ENCODE results near the gene CRYAB.

Gene CRYAB

DNA sequence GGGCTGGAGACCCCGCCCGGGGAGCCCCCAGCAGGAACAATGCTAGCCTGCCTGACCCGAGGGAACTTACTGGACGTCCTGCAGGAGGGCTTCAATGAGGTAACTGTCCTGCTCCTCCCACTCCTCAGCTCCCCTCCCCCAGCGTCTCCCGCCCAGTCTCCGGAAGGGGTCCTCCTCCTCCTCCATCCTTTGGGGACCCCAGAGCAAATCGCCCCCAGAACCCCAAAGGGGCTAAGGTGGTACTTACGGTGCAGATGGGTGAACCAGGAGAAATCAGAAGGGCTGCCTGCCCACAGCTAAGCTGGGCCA is 25.8 kb upstream of the CRYAB start:
- Histone ChIP-seq H3K79me2 (ENCODE audit: insufficient read depth, low read length) (no peaks in the 10 kb centered on the region; the same call in 1 of the 2 replicates), H3K9me2 (replicated peaks; ENCODE audit: low read depth, low read length) (no peaks in the 10 kb centered on the region), H3K36me3 (ENCODE audit: insufficient read depth, low read length) (no peaks in the 10 kb centered on the region), H3F3A (ENCODE audit: low read depth) (no peaks in the 10 kb centered on the region), H3K9me3 (ENCODE audit: insufficient read depth, low read depth, low read length) (no peaks in the 10 kb centered on the region), H3K4me3 (ENCODE audit: low read length, poor library complexity, severe bottlenecking) (peak overlapping the region; percentile 69), H3K27me3 (ENCODE audit: insufficient read depth, low read length, poor library complexity, severe bottlenecking) (no peaks in the 10 kb centered on the region), H4K20me1 (ENCODE audit: insufficient read depth, low read length, poor library complexity, severe bottlenecking) (no peaks in the 10 kb centered on the region), H2AFZ (ENCODE audit: low read length) (peak overlapping the region; percentile 76), H3K9ac (ENCODE audit: low read depth, low read length, poor library complexity, severe bottlenecking) (peak overlapping the region; percentile 65), H3K4me1 (ENCODE audit: insufficient read depth, low read length, poor library complexity, severe bottlenecking) (peaks cover 36% of the 10 kb centered on the region), H3K4me2 (ENCODE audit: low read depth, low read length, poor library complexity, severe bottlenecking) (peak overlapping the region; percentile 79)
- TF ChIP-seq CTCF (conservative IDR thresholded peaks at IDR 0.05; ENCODE audit: low read length) (no peak), EZH2phosphoT487 (IDR thresholded peaks at IDR 0.05; ENCODE audit: borderline replicate concordance) (no peak)

DNA sequence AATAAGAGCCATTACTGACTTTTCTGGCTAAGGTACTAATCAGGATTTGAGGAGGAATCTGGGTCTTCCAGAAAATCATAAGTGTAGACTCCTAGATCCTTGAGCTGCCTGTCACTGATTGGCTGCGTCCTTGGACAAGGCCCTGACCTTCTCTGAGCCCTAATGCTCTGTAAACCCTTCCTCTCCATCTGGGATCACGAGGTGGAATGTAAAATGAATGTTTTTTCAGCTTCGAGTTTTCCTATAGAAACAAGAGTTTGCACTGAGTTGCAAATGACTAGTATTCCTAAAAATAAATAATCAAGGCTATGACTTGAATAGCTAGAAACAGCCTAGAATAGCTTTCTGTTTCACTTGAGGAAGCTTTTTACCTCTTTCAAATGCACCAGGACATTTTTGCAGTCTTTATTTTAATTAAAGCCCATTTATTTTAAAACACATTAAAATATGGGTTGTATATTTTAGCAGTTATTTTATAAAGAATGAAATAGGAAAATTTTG is 24.5 kb upstream of the CRYAB start:
- peak overlapping the region; percentile 79 for H3K4me2 ChIP-seq (ENCODE audit: low read depth, low read length, poor library complexity, severe bottlenecking)
- H3F3A ChIP-seq (ENCODE audit: low read depth): no peaks in the 10 kb centered on the region
- TF ChIP-seq EZH2phosphoT487 (IDR thresholded peaks at IDR 0.05; ENCODE audit: borderline replicate concordance) (no peak), CTCF (conservative IDR thresholded peaks at IDR 0.05; ENCODE audit: low read length) (no peak)
- H3K9me2 ChIP-seq (replicated peaks; ENCODE audit: low read depth, low read length): no peaks in the 10 kb centered on the region
- H2AFZ ChIP-seq (ENCODE audit: low read length): peak overlapping the region; percentile 76
- no peaks in the 10 kb centered on the region for H3K36me3 ChIP-seq (ENCODE audit: insufficient read depth, low read length)
- H3K9me3 ChIP-seq (ENCODE audit: insufficient read depth, low read depth, low read length): no peaks in the 10 kb centered on the region
- no peaks in the 10 kb centered on the region for H4K20me1 ChIP-seq (ENCODE audit: insufficient read depth, low read length, poor library complexity, severe bottlenecking)
- no peaks in the 10 kb centered on the region; the same call in 1 of the 2 replicates for H3K79me2 ChIP-seq (ENCODE audit: insufficient read depth, low read length)
- H3K4me1 ChIP-seq (ENCODE audit: insufficient read depth, low read length, poor library complexity, severe bottlenecking): peaks cover 36% of the 10 kb centered on the region
- peak overlapping the region; percentile 65 for H3K9ac ChIP-seq (ENCODE audit: low read depth, low read length, poor library complexity, severe bottlenecking)
- no peaks in the 10 kb centered on the region for H3K27me3 ChIP-seq (ENCODE audit: insufficient read depth, low read length, poor library complexity, severe bottlenecking)
- peak overlapping the region; percentile 69 for H3K4me3 ChIP-seq (ENCODE audit: low read length, poor library complexity, severe bottlenecking)

DNA sequence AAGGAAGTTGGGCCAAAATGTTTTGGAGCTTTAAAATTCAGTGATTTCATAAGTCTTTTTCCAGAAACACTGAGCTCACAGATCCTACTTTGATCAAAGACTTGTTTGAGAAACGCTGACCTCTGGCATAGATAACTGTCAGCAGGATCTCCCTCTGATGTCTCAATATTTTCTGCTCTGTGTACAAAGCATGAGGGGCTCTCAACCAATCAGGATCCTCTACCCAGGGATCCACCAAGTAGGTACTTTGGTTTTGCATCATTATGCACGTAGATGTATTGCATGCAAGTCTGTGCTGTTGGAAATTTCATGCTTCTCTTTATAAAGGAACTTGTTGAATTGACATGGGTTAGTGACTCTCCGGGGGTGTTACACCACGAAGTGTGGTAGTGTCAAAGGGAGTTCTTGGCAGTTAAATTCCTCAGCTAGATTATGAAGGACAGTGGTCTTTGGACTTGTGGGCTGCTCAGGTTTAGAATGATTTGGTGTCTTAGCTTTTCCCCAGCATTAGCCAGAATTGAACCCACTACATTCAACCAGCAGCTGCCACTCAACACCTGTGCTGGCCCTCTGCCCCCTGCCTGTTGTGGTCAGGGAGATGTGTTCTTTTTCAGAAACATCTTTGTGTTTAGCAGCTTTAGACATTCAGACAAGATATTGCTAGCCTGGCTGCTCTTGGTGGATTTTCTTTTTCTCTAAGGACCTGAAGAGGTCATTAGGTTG is 23.9 kb upstream of the CRYAB start:
- no peak for TF ChIP-seq EZH2phosphoT487 (IDR thresholded peaks at IDR 0.05; ENCODE audit: borderline replicate concordance)
- TF ChIP-seq CTCF (conservative IDR thresholded peaks at IDR 0.05; ENCODE audit: low read length): no peak
- no peaks in the 10 kb centered on the region; the same call in 1 of the 2 replicates for H3K79me2 ChIP-seq (ENCODE audit: insufficient read depth, low read length)
- H3K36me3 ChIP-seq (ENCODE audit: insufficient read depth, low read length): no peaks in the 10 kb centered on the region
- H3K9ac ChIP-seq (ENCODE audit: low read depth, low read length, poor library complexity, severe bottlenecking): peak overlapping the region; percentile 65
- H3K27me3 ChIP-seq (ENCODE audit: insufficient read depth, low read length, poor library complexity, severe bottlenecking): no peaks in the 10 kb centered on the region
- peak overlapping the region; percentile 56 for H2AFZ ChIP-seq (ENCODE audit: low read length)
- no peak overlapping the region for H3K4me3 ChIP-seq (ENCODE audit: low read length, poor library complexity, severe bottlenecking)
- H3F3A ChIP-seq (ENCODE audit: low read depth): no peaks in the 10 kb centered on the region
- no peaks in the 10 kb centered on the region for H3K9me2 ChIP-seq (replicated peaks; ENCODE audit: low read depth, low read length)
- no peaks in the 10 kb centered on the region for H4K20me1 ChIP-seq (ENCODE audit: insufficient read depth, low read length, poor library complexity, severe bottlenecking)
- H3K4me2 ChIP-seq (ENCODE audit: low read depth, low read length, poor library complexity, severe bottlenecking): peak overlapping the region; percentile 79
- H3K4me1 ChIP-seq (ENCODE audit: insufficient read depth, low read length, poor library complexity, severe bottlenecking): peaks cover 32% of the 10 kb centered on the region
- no peaks in the 10 kb centered on the region for H3K9me3 ChIP-seq (ENCODE audit: insufficient read depth, low read depth, low read length)
